IMR-90 (cell line): ENCODE measurements around the gene TIAM2. TPM values are rescaled to one million over a fixed set of nuclear protein-coding genes. Genes with fewer than 3 reads are reported as not detected.
A peak's percentile ranks its signal among the peaks of the same experiment; 100 is the strongest.

Experiments
- ATAC-seq: fragments of 200-7000 bp; cut with Tn5 transposase; 2 replicates; pipeline ENCODE4 v1.9.1; 2020; ENCODE audit warnings: low read depth, mild to moderate bottlenecking, moderate library complexity
- BruUV-seq: library from RNA; stranded (reverse); fragments of 400-500 nt; replicated peaks from 2 replicates; lab custom pipeline; 2021; lab: Mats Ljungman, UMichigan
- CTCF ChIA-PET: fragments of 300-600 bp; formaldehyde crosslinking; extraction: SDS; loops from one replicate; lab custom pipeline; 2021; ENCODE audit warnings: antibody characterized with exemption; lab: Yijun Ruan, JAX
- POLR2A ChIA-PET: fragments of 300-600 bp; sonication (Branson Sonifier 250); formaldehyde crosslinking; loops from one replicate; lab custom pipeline; 2022; ENCODE audit warnings: antibody characterized with exemption; ENCODE audit not compliant: unreplicated experiment; lab: Charles Lee
- DNase-seq: peaks from one replicate; pipeline ENCODE4 v3.0.0; 2013
- H2AFZ ChIP-seq: replicated peaks from 2 replicates; pipeline ENCODE3; 2013; ENCODE audit warnings: low read length, mild to moderate bottlenecking; ENCODE audit not compliant: poor library complexity
- H2AK5ac ChIP-seq: 2 replicates; pipeline ENCODE4 v1.6.1; 2013; ENCODE audit warnings: low read depth, low read length, inconsistent platforms
- H2AK9ac ChIP-seq: replicated peaks from 2 replicates; pipeline ENCODE3; 2013; ENCODE audit warnings: mild to moderate bottlenecking, low read depth, low read length, moderate library complexity; ENCODE audit not compliant: poor library complexity
- H2BK120ac ChIP-seq: 2 replicates; pipeline ENCODE4 v1.6.1; 2013; ENCODE audit warnings: low read depth, low read length, inconsistent platforms
- H2BK15ac ChIP-seq: 3 replicates; pipeline ENCODE4 v1.6.1; 2013; ENCODE audit warnings: low read depth, low read length, inconsistent platforms
- H2BK20ac ChIP-seq: 2 replicates; pipeline ENCODE4 v1.6.1; 2013; ENCODE audit warnings: low read depth, mild to moderate bottlenecking, inconsistent platforms, low read length, moderate library complexity
- H2BK5ac ChIP-seq: 2 replicates; pipeline ENCODE4 v1.6.1; 2013; ENCODE audit warnings: mild to moderate bottlenecking, low read depth, low read length, inconsistent platforms; ENCODE audit not compliant: poor library complexity, severe bottlenecking
- H3K14ac ChIP-seq: replicated peaks from 2 replicates; pipeline ENCODE4 v1.6.1; 2013; ENCODE audit warnings: low read depth, low read length, inconsistent platforms
- H3K18ac ChIP-seq: 2 replicates; pipeline ENCODE4 v1.6.1; 2013; ENCODE audit warnings: low read depth, low read length, control low read depth
- H3K23ac ChIP-seq: 2 replicates; pipeline ENCODE4 v1.6.1; 2013; ENCODE audit warnings: low read depth, low read length, inconsistent platforms
- H3K27ac ChIP-seq: 2 replicates; pipeline ENCODE4 v1.5.1; 2013; ENCODE audit warnings: mild to moderate bottlenecking, control low read depth, low read length; ENCODE audit not compliant: insufficient read depth
- H3K27me3 ChIP-seq: 2 replicates; pipeline ENCODE4 v1.6.1; 2013; ENCODE audit warnings: low read length; ENCODE audit not compliant: control insufficient read depth, insufficient read depth
- H3K36me3 ChIP-seq: 2 replicates; pipeline ENCODE4 v1.6.1; 2013; ENCODE audit warnings: low read length, mixed read lengths; ENCODE audit not compliant: control insufficient read depth, insufficient read depth
- H3K4ac ChIP-seq: 2 replicates; pipeline ENCODE4 v1.6.1; 2013; ENCODE audit warnings: low read depth, low read length, inconsistent platforms
- H3K4me1 ChIP-seq: 2 replicates; pipeline ENCODE4 v1.6.1; 2013; ENCODE audit warnings: low read length, mixed read lengths; ENCODE audit not compliant: control insufficient read depth, insufficient read depth
- H3K4me2 ChIP-seq: 2 replicates; pipeline ENCODE4 v1.6.1; 2013; ENCODE audit warnings: low read depth, mild to moderate bottlenecking, control low read depth, low read length, moderate library complexity
- H3K4me3 ChIP-seq: 2 replicates; pipeline ENCODE4 v1.5.1; 2013; ENCODE audit warnings: low read depth, mild to moderate bottlenecking, control low read depth, low read length, moderate library complexity; ENCODE audit not compliant: insufficient read depth
- H3K56ac ChIP-seq: 2 replicates; pipeline ENCODE4 v1.6.1; 2013; ENCODE audit warnings: low read length, inconsistent platforms; ENCODE audit not compliant: insufficient read depth; ENCODE audit errors: extremely low read depth
- H3K79me1 ChIP-seq, 2 experiments: 2 replicates each; pipeline ENCODE4 v1.6.1; 2013; ENCODE audit warnings: low read length in 2 of 2, inconsistent platforms in 1 of 2, low read depth in 1 of 2
- H3K9ac ChIP-seq: 2 replicates; pipeline ENCODE4 v1.6.1; 2013; ENCODE audit warnings: low read depth, low read length, control low read depth
- H3K9me1 ChIP-seq: 2 replicates; pipeline ENCODE4 v1.6.1; 2013; ENCODE audit warnings: low read length, inconsistent platforms; ENCODE audit not compliant: insufficient read depth
- H3K9me3 ChIP-seq: 2 replicates; pipeline ENCODE4 v1.6.1; 2013; ENCODE audit warnings: low read length; ENCODE audit not compliant: control insufficient read depth, insufficient read depth
- H4K20me1 ChIP-seq: 2 replicates; pipeline ENCODE4 v1.6.1; 2013; ENCODE audit warnings: low read length, inconsistent platforms; ENCODE audit not compliant: insufficient read depth
- H4K5ac ChIP-seq: 2 replicates; pipeline ENCODE4 v1.6.1; 2013; ENCODE audit warnings: mild to moderate bottlenecking, low read depth, low read length, control low read depth
- H4K8ac ChIP-seq, 2 experiments: 2 replicates each; pipeline ENCODE4 v1.6.1; 2013; ENCODE audit warnings: low read depth in 2 of 2, low read length in 2 of 2, control low read depth in 1 of 2, inconsistent platforms in 1 of 2
- H4K91ac ChIP-seq: 2 replicates; pipeline ENCODE4 v1.6.1; 2013; ENCODE audit warnings: low read depth, low read length, inconsistent platforms; ENCODE audit not compliant: insufficient read depth
- CTCF ChIP-seq: conservative IDR thresholded peaks from 2 replicates; pipeline ENCODE4 v1.5.1; 2012; ENCODE audit warnings: mild to moderate bottlenecking, low read depth, low read length, improper control_type of control experiment
- RFX5 ChIP-seq: IDR thresholded peaks from 2 replicates; pipeline ENCODE4 v1.8.0; 2012; ENCODE audit warnings: low read depth, mild to moderate bottlenecking, low read length, moderate library complexity
- WGBS, 2 experiments: methylation state at CpG; one replicate each; pipeline versions ENCODE4 v1.1.5 to v1.1.7; 2013; ENCODE audit warnings: missing lambda C conversion rate in 2 of 2; ENCODE audit not compliant: insufficient read length in 1 of 2; ENCODE audit errors: extremely low coverage in 2 of 2; 5-methylcytosine and 5-hydroxymethylcytosine counted together
- dilution Hi-C: fragments of 300-500 bp; cut with HindIII; formaldehyde crosslinking; loops from one replicate; pipeline ENCODE4 v1.14.3; 2018; ENCODE audit warnings: low sequenced_read_pairs; ENCODE audit not compliant: unreplicated experiment
- in situ Hi-C: fragments of 300-500 bp; cut with MboI; formaldehyde crosslinking; loops from 3 replicates; pipeline ENCODE4 v1.14.3; 2019; ENCODE audit warnings: low sequenced_read_pairs, inconsistent platforms, mixed read lengths
- intact Hi-C: fragments of 100-400 bp; cut with micrococcal nuclease; formaldehyde crosslinking; loops from 2 replicates; pipeline ENCODE4 v1.10.0; 2022
- polyA plus RNA-seq, 3 experiments: library from polyadenylated mRNA; depleted of rRNA; stranded (reverse); fragments of >200 nt; gene quantifications; 2 replicates each; pipeline ENCODE4 v1.2.3, GENCODE V29; 2012; ENCODE audit warnings: low replicate concordance in 1 of 3
- total RNA-seq: library from RNA; depleted of rRNA; stranded (reverse); fragments of >200 nt; gene quantifications from 2 replicates; pipeline ENCODE4 v1.2.3, GENCODE V29; 2012

The TIAM2 gene
- total and polyA plus RNA-seq, 2 of the 4 experiments (the other 2 are of a cell fraction): 3.1 to 4.7 TPM

GRCh38 chr6:154994836-154995253 is 270 bp upstream of the TIAM2 start:
- Histone ChIP-seq H3K14ac (no peak overlapping the region), H3K27ac (no peak overlapping the region), H3K4ac (peak overlapping the region; percentile 59; the same call in 1 of the 2 replicates), H3K56ac (no peak overlapping the region), H3K4me1 (no peaks in the 10 kb centered on the region; the same call in 1 of the 2 replicates), H4K20me1 (peaks cover 4% of the 10 kb centered on the region; the same call in 1 of the 2 replicates), H4K5ac (no peak overlapping the region), H3K9me1 (no peaks in the 10 kb centered on the region), H2BK120ac (peak overlapping the region; percentile 63), H3K79me1 (0 out of 4 replicates have a peak, but pooled peaks cover 6% of the 10 kb centered on the region in 2 experiments), H3K23ac (0 out of 2 replicates have a peak overlapping the region, but pooled peaks have one; percentile 64), H3K4me3 (peak overlapping the region; percentile 38), H3K4me2 (peak overlapping the region; percentile 80), H2AK9ac (no peak overlapping the region), H4K8ac (peak overlapping the region in 1 of 2 experiments; percentile 69; a peak in 1 of 4 replicates), H4K91ac (no peak overlapping the region), H2AFZ (peak overlapping the region; percentile 97), H3K27me3 (no peaks in the 10 kb centered on the region), H2BK20ac (no peak overlapping the region), H2BK15ac (no peak overlapping the region), H3K9me3 (no peaks in the 10 kb centered on the region), H3K9ac (no peak overlapping the region), H3K18ac (no peak overlapping the region), H3K36me3 (no peaks in the 10 kb centered on the region), H2AK5ac (no peak overlapping the region), H2BK5ac (no peak overlapping the region)
- 15% methylated on average over 9 of the region's 32 CpGs; no CpG with 5 or more reads in 1 of the 2 experiments for WGBS, 2 experiments
- intact Hi-C loops (loop anchor here (5.0 kb wide), 1 partner anchor 68 kb away; no protein-coding TSS in a partner anchor), in situ Hi-C loops (no loop called here), dilution Hi-C loops (no loop called here)
- ChIA-PET CTCF (no interaction called here), POLR2A (interaction anchor here (0.8 to 1.0 kb wide), 2 partner anchors 62 to 104 kb away, joined by 3 to 4 read pairs; no protein-coding TSS in a partner anchor)
- BruUV-seq: no TSS peak
- DNase-seq (no peak), ATAC-seq (no peak)
- TF ChIP-seq CTCF (no peak), RFX5 (no peak)
